Stimulated activated CD8-positive, alpha-beta memory T cell treated with anti-CD3 and anti-CD28 coated beads, Interleukin-12 subunit alpha, Interleukin-12 subunit beta, amount 100 ng/mL, for 1 hour (primary cell): Measurements from ENCODE around the gene PLEKHA7.

Experiments used
- DNase-seq: peaks from one replicate; pipeline ENCODE4 v3.0.0-alpha.2; 2020; ENCODE audit warnings: low read depth

Gene PLEKHA7

DNA sequence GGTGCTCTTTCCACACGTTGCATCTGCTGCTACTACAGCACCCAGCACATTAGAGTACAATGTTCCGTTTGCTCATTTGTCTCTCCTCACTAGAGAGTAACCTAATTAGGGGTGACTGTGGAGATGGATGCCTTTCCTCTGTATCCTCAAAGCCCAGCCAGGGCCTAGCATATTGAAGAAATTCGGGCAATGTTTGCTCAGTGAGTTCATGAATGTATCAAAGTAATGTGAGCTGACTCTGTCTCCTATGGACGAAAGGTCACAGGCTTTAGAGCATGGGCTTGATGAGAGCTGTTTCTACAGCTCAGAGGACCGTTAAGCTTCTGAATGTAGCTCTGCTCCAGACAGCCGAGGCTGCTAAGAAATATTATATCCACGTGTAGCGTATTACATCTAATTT, 208.3 kb downstream of the PLEKHA7 start:
- no peak for DNase-seq

DNA sequence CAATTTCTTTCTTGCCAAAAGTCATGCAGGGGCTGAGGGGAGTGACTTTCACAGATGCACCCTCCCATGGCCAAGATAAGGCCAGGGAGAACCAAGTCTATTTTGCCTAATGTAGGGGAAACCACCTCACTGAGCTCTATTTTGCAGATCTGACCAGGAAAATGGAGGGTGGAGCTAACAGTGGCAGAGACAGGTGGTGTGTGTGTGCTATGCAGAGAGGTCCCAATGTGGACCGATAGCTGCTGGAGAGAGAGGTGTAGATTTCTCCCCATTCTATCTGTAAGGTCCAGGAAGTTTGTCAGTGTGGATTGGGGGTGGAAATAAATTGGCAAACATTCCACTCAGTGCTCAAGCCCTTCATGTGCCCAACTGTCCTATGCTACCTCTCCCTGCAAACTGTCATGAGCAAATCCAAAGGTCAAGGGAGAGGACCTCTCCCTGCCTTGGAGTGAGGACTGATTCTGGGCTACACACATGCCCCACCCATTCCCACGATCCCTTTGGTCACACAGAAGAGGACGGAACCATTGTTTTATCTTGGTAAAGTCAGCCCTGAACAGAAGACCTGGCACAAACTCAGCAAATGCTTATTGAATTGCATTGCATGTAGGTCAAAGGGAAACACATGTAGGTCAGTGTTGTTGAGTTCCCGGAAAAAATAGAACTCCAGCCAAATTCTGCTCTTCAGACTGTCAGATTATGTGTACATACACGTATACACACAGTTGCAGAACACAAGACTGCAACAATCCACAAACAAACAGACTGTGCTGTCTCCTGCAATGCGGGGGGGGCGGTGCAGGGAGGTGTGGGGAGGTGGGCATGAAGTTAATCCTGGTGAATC, 209.9 kb downstream of the PLEKHA7 start:
- no peak for DNase-seq

DNA sequence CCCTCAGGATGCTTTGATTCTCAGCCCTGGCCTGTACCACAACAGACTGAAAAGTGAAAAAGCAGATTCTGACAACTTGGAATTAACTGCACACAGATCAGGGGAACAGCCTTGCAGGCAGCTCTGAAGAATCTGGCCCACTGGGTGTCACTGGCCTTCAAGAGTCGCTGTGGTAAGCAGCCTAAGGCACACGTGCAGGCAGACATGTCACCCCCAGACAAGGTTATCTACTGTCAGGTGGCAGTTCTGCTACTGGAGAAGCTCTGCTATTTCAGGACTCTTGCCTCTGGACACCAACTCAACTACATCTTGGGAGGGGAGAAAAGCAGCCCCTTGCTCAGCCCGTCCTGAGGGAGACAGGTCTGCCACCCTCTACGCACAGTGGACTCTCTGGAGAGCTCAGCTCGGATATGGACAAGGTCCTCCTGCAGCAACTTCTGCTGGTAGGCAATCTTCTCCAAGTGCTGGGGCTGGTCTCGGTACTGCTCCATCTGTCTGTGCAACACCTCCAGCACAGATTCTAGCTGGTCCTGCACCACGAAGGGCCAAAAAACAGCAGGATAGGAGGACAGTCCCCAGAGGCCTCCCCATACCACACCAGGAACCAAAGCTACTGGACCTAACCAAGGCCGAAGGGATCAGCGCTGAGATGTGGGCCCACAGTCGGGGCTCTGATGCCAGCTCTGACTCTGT, 212.8 kb downstream of the PLEKHA7 start:
- no peak for DNase-seq

DNA sequence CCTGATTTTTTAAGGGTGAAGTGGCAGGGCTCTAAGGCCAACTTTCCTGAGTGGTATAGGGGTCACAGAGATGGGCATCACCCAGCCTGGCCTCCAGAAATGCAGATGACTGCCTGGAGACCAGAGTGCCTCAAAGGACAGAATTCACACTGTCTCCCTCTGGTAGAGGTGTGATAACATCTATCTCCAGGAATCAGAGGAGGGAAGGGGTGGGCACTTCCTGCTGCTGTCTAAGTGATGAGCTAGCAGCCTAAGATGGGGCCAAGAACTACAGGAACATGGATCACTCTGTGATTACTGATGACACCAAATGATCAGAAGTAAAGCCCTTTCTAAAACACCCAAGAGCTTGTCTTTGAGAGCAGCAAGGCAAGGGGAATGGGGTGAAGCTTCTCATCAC, 213.8 kb downstream of the PLEKHA7 start:
- DNase-seq = no peak

DNA sequence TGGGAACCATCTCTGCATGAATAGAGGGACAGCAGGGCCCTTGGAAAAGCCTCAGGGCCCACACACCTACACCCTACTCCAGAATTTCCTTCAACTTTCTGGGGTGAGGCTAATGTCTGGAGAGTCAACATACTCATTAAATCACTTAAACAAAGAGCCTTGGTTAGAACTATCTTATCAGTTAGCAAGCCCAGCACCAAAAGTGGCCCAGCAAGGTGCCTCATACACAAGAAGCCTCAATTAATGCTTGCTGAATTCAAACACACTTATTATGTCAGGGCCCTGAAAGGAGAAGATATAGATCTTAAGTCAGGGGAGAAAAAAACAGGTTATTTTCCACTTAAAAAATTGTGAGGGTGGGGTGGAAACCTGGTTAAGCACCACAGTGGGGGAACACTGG, 214.3 kb downstream of the PLEKHA7 start:
- DNase-seq = no peak

DNA sequence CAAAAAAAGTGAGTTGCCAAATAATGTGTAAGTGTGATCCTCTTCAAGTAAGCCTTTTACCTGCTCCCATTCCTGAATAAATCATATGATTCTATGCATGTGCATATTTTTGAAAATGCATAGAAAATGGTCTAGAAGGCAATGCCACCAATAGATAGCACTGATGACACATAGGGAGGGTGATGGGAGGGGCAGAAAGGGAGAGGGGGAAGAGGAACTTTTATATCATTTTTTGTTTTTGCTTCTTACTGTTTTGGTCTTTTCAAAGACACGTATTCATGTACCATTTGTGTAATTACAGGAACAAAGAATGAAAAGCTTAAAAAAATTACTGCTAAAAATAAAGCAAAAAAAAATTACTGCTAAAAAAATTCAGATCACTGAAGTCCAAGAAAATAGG, 215.0 kb downstream of the PLEKHA7 start:
- no peak for DNase-seq

DNA sequence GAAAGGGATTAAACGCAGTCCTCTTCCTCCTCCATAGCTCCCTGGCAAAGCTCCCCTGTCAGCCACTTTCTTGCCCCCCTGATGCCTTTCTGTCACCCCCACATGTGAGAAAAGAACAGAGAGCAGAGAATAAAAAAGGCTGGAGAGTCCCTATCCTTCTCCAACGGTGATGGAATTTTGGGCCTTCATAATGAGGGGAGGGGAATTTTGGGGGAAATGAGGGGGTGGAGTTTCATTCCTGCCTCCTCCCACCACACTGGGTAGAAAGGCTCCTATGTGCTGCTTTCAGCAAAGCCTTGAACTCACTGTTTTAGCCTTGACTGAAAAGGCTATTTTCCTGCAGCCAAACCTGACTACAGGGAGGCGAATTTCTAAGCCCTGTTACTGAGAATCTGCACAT, 216.4 kb downstream of the PLEKHA7 start:
- no peak for DNase-seq

DNA sequence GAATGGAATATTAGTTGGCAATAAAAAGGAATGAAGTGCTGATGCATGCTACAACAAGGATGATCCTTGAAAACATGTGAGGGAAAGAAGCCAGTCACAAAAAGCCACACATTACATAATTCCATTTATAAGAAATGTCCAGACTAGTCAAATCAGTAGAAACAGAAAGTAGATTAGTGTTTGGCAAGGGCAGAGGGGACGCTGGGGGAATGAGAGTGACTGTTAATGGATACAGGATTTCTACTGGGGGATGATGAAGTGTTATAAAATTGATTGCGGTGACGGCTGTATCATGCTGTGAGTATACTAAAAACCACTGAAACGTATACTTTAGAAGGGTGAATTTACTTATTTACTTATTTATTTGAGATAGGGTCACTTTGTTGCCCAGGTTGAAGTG, 217.9 kb downstream of the PLEKHA7 start:
- DNase-seq = no peak

DNA sequence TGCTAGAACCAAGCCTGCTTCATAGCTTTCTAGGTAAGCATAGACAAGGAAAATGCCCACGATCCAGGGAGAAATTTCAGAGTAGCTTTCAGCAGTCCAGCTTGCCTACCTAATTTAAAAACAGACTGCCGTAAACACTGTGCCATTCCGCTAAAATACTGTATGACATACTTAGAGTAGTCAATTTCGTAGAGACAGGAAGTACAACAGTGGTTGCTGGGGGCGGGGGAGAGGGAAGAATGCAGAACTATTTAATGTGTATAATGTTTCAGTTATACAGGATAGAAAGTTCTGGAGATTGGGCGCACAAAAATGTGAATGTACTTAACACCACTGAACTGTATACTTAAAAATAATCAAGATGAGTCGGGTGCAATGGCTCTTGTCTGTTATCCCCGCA, 219.1 kb downstream of the PLEKHA7 start:
- no peak for DNase-seq

DNA sequence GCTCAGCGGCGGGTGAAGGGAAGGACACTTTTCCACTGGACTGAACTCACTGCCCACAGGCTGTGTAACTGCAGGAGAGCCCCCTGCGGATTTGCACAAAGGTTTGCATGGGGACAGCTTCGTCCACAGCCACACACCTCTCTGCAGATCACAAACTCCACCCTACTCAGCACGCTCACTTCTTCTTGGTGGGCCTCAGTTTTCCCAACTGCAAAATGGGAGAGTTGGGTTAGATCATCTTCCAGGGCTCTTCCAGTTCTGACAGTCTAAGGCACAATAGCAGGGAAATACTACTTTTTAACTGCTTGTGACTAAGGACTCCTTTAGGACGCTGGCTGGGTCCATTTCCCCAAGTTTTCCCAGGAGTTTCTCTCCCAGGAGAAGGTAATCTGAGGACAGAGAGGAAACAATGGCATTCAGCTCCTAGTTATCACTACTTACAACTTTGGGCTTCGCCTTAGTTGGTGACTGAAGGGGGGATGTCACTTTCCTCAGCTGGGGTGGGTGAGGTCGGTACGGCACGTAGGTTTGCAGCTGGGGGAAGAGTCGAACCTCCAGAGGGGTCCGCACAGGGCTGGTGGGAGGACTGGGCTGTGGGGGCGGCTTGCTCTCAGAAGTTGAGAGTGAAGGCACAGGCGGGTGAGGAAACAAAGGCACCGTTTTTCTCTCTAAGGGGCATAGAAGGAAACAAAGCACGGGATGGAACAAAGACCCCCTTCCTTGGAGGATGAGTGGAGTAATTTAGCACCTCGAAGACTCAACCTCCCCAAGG, 220.0 kb downstream of the PLEKHA7 start:
- no peak for DNase-seq

DNA sequence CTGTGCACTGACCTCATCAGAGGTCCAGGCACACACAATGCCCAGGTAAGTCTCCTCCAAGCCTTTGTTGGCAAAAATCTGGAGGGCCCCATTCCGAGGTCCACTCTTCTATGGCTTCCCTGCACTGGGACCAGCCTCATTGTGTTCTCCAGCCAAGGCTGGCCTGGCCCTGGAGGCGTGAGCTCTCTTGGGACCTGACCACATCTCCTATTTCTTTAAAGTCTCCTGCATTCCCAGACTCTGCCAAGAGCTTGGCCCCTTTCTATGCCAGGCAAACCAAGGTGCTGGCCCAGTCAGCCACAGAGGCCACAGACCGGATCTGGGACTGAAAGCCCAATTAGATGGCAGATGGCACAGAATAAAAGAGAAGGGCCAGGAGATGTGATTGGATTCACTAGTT, 220.7 kb downstream of the PLEKHA7 start:
- DNase-seq = no peak

DNA sequence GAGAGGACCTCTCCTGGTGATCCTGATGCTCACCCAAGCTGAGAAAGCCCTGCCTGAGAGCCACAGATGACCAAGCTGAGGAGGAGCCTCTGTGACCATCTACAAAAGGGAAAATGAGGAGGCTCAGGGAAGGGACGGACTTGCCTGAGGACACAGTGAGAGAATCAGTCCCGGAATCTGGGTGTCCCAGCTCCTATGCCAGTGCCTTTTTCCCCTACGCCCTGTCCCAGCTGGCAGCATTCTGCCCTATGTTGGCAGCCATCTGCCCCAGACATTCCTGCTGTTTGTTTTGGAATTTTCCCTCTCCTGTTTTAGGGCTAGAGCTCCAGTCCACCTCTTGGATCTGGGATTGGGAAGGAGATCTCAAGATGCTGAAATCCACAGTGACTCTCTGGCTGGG, 221.2 kb downstream of the PLEKHA7 start:
- no peak for DNase-seq

DNA sequence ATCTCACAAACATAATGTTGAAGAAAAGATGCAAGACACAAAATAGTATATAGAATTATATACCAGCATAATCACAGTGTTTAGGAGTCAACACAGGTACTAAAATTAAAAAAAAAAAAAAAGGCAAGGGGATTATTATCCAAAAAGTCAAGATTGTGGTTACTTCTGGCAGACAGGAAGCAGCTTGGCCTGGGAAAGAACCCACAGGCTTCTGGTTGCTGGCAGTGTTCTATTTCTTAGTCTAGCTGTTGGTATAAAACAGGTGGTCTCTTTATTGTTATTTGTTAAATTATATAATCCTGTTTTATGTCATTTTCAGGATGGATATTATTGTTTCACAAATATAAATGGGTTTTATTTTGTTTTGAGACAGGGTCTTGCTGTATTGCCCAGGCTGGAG, 221.8 kb downstream of the PLEKHA7 start:
- no peak for DNase-seq

DNA sequence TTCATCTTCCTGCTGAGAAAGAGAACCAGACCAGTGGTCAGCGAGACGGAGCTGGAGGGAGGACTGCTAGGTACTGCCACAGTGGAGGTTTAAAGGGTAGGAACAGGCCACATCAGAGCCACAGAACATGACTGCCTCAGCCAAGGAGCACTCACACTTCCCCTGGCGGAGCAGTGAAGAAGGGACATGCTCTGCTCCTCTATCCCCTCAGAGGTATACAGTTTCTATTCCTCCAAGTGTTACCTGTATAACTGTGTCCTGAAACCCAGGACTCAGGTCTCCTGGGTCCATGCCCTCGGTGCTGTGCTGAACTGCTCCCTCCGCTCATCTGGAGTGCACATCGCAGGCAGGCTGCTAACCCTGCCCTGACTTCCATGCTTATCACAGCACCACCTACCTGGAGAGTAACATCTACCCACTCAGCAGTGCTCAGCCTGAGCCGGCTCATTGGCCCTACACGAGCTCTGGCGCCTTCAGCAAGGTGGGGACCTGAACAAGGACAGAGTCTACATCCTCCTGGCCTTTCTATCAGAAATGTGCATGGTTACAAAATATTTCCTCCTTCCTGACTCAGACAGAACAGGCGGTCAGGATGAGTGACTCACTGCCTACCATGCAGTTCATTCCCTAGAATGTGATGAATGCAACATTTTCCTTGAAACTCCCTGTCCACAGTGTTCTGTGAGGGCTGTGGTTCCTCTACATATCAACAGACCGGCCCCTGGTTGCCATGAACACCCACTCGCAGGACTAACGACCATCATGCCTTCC, 222.8 kb downstream of the PLEKHA7 start:
- DNase-seq = no peak

DNA sequence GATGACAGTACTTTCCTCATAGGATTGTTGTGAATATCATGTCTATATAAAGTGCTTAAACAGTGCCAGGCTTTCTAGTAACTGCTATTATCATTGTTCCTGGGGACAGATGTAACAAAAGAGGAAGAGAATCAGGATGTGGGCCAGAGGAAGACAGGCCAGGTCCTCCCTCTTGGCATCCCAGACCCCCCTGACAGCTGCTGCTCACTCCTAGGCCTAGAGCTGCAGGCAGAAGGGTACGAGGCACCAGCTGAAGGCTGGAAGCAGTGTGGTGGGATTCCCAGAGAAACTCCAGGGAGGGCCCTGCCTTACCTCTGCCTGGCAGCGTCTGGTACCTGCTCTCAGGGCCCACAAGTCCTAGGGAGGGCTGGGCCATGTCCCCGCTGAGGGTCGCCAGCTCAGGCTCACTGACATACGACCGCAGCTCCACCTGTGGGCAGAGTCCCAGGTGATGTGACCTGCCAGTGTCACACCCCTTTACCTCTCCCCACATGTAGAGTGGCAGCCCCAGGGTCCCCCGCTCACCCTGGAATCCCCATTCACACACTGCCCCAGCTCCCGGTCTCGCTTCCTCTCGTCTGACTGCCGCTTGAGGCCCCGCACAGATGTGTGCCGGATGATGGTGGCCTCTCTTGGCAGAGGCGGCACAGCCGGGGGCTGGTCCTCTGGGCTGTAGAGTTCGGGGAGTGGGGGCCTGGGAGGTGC, 223.6 kb downstream of the PLEKHA7 start:
- DNase-seq = no peak

DNA sequence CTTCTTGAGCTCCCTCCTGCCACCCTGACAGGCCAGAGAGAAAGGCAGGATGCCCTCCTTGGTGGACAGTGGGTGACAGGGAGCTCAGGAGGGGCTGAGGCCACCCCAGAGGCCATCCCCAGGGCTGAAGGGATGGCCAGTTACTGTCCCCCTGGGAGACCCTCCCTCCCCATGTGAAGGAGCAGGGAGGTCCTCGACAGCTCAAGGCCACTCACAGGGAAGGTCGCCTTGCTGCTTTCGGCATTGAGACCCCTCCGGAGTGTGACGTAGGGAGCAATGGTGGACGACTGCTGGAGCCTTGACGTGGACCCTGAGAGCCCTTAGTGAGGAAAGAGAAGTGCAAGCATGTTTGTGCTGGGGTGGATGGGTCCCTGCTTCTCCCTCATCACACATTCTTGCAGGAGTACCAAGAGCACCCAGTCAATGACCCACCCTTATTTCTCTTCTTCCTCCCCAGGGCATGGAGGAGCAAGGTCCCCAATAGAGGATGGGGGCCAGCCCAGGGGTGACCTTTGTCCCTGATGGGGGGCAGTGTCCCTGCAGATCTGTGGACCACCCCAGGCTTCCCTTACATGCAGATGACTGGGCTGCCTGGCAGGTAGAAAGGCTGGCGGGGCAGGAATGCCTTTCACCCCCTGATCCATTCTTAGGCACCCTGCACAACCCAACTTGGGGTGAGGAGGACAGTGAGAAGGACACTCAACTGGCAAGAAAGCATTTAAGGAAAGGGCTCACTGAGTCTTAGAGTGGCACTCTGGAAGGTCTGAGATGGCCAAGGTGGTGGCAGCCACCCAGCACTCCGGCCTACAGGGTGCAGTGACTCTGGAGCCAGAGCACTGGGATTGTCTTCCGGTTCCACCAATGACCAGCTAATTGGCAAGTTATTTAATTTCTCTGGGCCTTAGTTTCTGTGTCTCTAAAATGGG, 224.4 kb downstream of the PLEKHA7 start:
- DNase-seq = no peak

DNA sequence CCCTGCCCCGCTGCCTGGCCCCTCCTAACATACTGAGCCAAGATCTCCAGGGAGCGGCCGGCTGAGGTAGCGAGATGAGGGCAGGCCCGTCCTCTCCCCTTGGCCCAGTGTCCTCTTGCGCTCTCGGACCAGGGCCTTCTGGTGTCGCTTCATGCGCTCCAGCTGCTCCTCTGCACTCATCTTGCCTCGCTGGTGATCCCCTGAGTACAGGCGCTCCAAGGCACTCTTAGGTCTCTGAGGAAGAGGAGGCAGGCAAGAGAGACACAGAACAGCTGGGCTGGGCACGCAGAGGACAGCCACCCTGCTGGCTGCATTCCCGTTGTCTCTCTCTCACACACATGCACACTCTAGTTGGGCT, 225.2 kb downstream of the PLEKHA7 start:
- no peak for DNase-seq

DNA sequence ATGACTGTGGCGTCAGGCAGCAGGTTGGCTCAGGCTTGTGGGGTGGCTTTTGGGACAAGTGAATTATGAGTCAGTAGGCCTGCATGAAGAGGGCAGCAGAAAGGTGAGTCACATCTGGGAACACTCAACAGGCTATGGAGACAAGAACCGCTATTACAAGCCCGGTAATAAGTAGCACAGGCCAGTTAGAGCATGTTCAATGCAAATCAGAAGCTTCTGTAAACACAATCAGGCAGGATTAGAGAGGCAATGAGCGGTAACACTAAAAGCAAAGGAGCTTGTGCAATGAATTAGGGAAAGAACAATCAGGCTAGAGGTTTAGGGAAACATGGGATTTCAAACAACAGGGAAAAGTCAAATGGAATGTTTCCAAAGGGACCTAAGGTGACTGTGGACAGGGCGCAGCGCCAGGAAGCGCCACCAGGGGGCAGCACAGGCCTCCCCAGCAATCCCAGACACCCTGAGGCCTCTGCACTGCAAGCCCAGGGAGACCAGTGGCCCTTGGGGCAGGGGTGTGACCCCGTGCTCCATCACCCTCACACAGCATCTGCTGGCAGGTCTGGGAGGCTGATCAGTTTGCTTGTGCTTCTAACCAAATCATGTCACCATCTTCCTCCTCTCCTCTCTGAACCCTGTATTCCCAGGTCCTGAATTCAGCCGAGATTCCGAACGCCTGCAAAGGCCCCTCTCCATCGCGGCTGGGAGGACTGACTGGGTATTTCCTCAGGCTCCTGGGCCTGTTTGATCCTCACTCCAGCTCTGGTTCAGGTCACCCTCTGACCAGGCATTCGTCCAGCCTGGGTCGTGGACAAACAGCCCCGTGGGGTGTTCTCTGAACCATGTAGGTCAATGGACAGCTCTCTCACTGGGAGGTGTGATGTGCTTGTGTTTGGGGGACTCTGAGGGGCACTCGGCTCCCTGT, 225.8 kb downstream of the PLEKHA7 start:
- DNase-seq = peak; percentile 22

DNA sequence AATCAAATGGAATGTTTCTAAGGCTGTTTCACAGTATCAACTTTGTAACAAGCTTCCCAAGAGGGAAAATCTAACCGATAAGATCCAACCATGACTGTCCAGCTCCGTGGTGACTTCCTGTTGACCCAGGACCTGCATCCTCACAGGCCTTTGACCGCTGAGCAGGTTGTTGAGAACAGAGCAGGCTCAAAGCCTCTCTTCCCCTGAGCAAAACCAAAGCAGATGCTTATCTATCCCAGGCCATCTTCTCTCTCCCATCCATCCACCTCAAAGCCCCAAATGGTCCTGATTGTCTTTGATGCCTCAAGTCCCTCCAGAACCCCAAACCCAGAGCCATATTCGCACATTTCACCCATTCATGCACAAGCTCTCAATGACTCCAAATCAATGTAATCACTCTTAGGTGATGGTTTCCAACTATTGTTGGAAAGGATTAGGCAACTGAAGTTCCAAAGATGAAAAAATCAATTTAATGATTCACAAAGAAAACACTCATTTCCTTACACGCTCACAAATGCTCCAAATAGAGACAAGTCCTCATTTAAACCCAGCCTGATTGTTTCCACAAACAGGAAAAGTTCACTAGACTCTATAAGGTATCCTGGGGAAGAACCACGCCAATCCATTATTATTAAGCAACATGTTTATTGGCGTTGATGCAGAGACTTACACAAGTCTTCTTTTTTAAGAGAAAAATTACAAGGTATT, 227.0 kb downstream of the PLEKHA7 start:
- no peak for DNase-seq
